HepG2 (cell line): ENCODE measurements around the gene ZNF740. TPM values are rescaled to one million over a fixed set of nuclear protein-coding genes. Genes with fewer than 3 reads are reported as not detected.
A peak's percentile ranks its signal among the peaks of the same experiment; 100 is the strongest.

Source experiments
- ATAC-seq: fragments of 200-7000 bp; cut with Tn5 transposase; 3 replicates; pipeline ENCODE4 v1.9.1; 2020; ENCODE audit warnings: mild to moderate bottlenecking, moderate library complexity
- BruUV-seq: library from RNA; stranded (reverse); fragments of 400-500 nt; replicated peaks from 2 replicates; lab custom pipeline; 2021; lab: Mats Ljungman, UMichigan
- CTCF ChIA-PET: fragments of 300-600 bp; formaldehyde crosslinking; extraction: SDS; loops from one replicate; lab custom pipeline; 2021; ENCODE audit warnings: low total read pairs, inconsistent platforms, low intra/inter-chr PET ratio; lab: Yijun Ruan, JAX
- POLR2A ChIA-PET: fragments of 350-600 bp; sonication (Branson Sonifier 250); formaldehyde crosslinking; loops from one replicate; lab custom pipeline; 2020; ENCODE audit warnings: antibody characterized with exemption, inconsistent platforms; lab: Yijun Ruan, JAX
- DNase-seq: peaks from one replicate; pipeline ENCODE4 v3.0.0-alpha.2; 2015; ENCODE audit warnings: low spot score
- FAIRE-seq: peaks from 3 replicates; lab custom pipeline; 2011; peaks lifted over from hg19 to GRCh38; lab: Jason Lieb, UNC
- H2AFZ ChIP-seq: one replicate; pipeline ENCODE4 v1.6.1; 2011; ENCODE audit warnings: low read length, inconsistent platforms
- H3K27ac ChIP-seq: fragments of 300-600 bp; 3 replicates; pipeline ENCODE4 v1.8.0; 2011; ENCODE audit warnings: mixed run types, mild to moderate bottlenecking, mixed read lengths, low read length, inconsistent platforms; ENCODE audit not compliant: insufficient read depth; ENCODE audit errors: extremely low read length
- H3K27me3 ChIP-seq, 2 experiments: fragments of 200-600 bp in 1 of 2; 2 replicates in 1 of 2; 3 replicates in 1 of 2; pipeline versions ENCODE4 v1.6.0 to v1.8.0; 2011; ENCODE audit warnings: low read length in 2 of 2, mild to moderate bottlenecking in 2 of 2, moderate library complexity in 2 of 2, inconsistent platforms in 1 of 2; ENCODE audit not compliant: insufficient read depth in 2 of 2, control insufficient read depth in 1 of 2
- H3K36me3 ChIP-seq, 2 experiments: fragments of 200-600 bp in 1 of 2; replicated peaks in 1 of 2; 2 replicates in 1 of 2; 3 replicates in 1 of 2; pipeline versions ENCODE4 v1.5.1 to v1.8.0; 2011; ENCODE audit warnings: low read length in 2 of 2, inconsistent platforms in 1 of 2; ENCODE audit not compliant: insufficient read depth in 2 of 2, control insufficient read depth in 1 of 2
- H3K4me1 ChIP-seq: 2 replicates; pipeline ENCODE4 v1.5.1; 2012; ENCODE audit warnings: low read length, inconsistent platforms; ENCODE audit not compliant: insufficient read depth
- H3K4me2 ChIP-seq: 2 replicates; pipeline ENCODE4 v1.6.0; 2011; ENCODE audit warnings: low read depth, low read length, inconsistent platforms
- H3K4me3 ChIP-seq, 3 experiments: fragments of 200-600 bp in 1 of 3; sonication (generic), shearing (Covaris generic) in 1 of 3; replicated peaks in 1 of 3; 2 replicates each; pipeline ENCODE4 v1.5.1; 2011 to 2016; ENCODE audit warnings: low read length in 3 of 3, inconsistent platforms in 2 of 3, low read depth in 2 of 3, mild to moderate bottlenecking in 2 of 3, control low read depth in 1 of 3, mixed read lengths in 1 of 3; ENCODE audit not compliant: insufficient read depth in 1 of 3
- H3K79me2 ChIP-seq: one replicate; pipeline ENCODE4 v1.6.1; 2011; ENCODE audit warnings: low read length, inconsistent platforms; ENCODE audit not compliant: insufficient read depth
- H3K9ac ChIP-seq: 2 replicates; pipeline ENCODE4 v1.6.0; 2011; ENCODE audit warnings: mild to moderate bottlenecking, low read depth, low read length, inconsistent platforms; ENCODE audit not compliant: insufficient read depth
- H3K9me3 ChIP-seq: 2 replicates; pipeline ENCODE4 v1.5.1; 2012; ENCODE audit warnings: mild to moderate bottlenecking, low read length
- H4K20me1 ChIP-seq: 2 replicates; pipeline ENCODE4 v1.6.0; 2011; ENCODE audit warnings: inconsistent platforms, mild to moderate bottlenecking, low read length, moderate library complexity; ENCODE audit not compliant: insufficient read depth
- CHD2 ChIP-seq: IDR thresholded peaks from 2 replicates; pipeline ENCODE4 v1.6.1; 2011; ENCODE audit warnings: low read depth, low read length, improper control_type of control experiment
- GATAD2A ChIP-seq: IDR thresholded peaks from 2 replicates; pipeline ENCODE4 v1.6.1; 2016
- HNRNPL ChIP-seq: fragments of 200-400 bp; formaldehyde crosslinking; IDR thresholded peaks from 2 replicates; pipeline ENCODE4 v1.6.1; 2017; ENCODE audit warnings: mild to moderate bottlenecking, low read depth, low read length
- IRF1 ChIP-seq: sonication (generic); formaldehyde crosslinking; IDR thresholded peaks from 2 replicates; pipeline ENCODE4 v1.4.0; 2020; ENCODE audit warnings: low read depth, mild to moderate bottlenecking, missing genetic modification reagents
- U2AF2 ChIP-seq: fragments of 200-400 bp; formaldehyde crosslinking; IDR thresholded peaks from 2 replicates; pipeline ENCODE4 v1.6.1; 2017; ENCODE audit warnings: low read depth, mild to moderate bottlenecking, low read length
- ZNF281 ChIP-seq: sonication (generic); formaldehyde crosslinking; IDR thresholded peaks from 2 replicates; pipeline ENCODE4 v1.4.0; 2020; ENCODE audit warnings: missing genetic modification reagents, borderline replicate concordance
- ZNF3 ChIP-seq: IDR thresholded peaks from 2 replicates; pipeline ENCODE4 v1.7.0; 2017; ENCODE audit warnings: inconsistent platforms
- ZNF33A ChIP-seq: sonication (generic); formaldehyde crosslinking; IDR thresholded peaks from 2 replicates; pipeline ENCODE4 v1.5.1; 2020; ENCODE audit warnings: missing genetic modification reagents, mild to moderate bottlenecking, moderate library complexity, borderline replicate concordance
- ZNF816 ChIP-seq: sonication (generic); formaldehyde crosslinking; IDR thresholded peaks from 2 replicates; pipeline ENCODE4 v1.8.0; 2022; ENCODE audit warnings: missing genetic modification reagents, mild to moderate bottlenecking, borderline replicate concordance
- WGBS: methylation state at CpG from one replicate; pipeline ENCODE4 v1.1.6; 2017; ENCODE audit warnings: low lambda C conversion rate; 5-methylcytosine and 5-hydroxymethylcytosine counted together
- in situ Hi-C: cut with HindIII; loops from 2 replicates; pipeline ENCODE4 v1.10.0; 2017; ENCODE audit warnings: low pct_unique_long_range_greater_than_20kb; ENCODE audit not compliant: extremely low pct_ligation_motif_present
- intact Hi-C: fragments of 100-400 bp; cut with micrococcal nuclease; formaldehyde crosslinking; loops from one replicate; pipeline ENCODE4 v1.10.0; 2022; ENCODE audit not compliant: unreplicated experiment
- polyA plus RNA-seq, 8 experiments: library from polyadenylated mRNA; depleted of rRNA in 3 of 8; stranded (reverse) in 7 of 8; unstranded in 1 of 8; fragments of >200 nt; fragmentation: Illumina TruSeq in 4 of 8; extraction: Trizol in 4 of 8; gene quantifications; 2 replicates each; pipeline versions ENCODE4 v1.2.1 to v1.2.3, GENCODE V29; 2011 to 2016; ENCODE audit warnings: low read depth in 4 of 8, missing spikeins in 1 of 8, mixed read lengths in 1 of 8; ENCODE audit not compliant: insufficient read depth in 1 of 8
- total RNA-seq, 5 experiments: library from RNA; depleted of rRNA; stranded (reverse); fragments of >200 nt; fragmentation: Illumina TruSeq; extraction: Trizol; gene quantifications; 2 replicates each; pipeline ENCODE4 v1.2.3, GENCODE V29; 2016; ENCODE audit warnings: low read depth in 1 of 5

ZNF740 gene
- total and polyA plus RNA-seq, 2 of the 13 experiments (the other 11 are each of a cell fraction or from before 2014, with no cell fraction given), result 16.9 to 19.0 TPM

DNA sequence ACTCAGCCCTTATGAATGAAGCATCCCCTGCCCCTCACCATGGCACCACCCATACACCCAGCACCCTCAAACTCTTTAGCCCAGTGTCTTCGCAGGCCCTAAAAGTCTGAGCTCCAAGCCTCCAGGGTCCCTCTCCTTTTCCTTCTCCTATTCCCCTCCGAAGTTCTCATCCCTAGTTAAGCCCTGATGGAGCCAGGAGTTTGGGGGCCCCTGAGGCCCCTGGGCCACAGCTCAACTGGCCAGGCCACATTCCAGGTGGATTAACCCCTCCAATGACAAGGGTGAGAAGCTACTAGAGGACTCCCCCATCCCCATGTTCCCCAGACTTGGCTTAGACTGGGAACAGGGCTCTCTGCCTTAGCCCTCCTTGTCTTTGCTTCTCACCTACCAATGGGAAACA is 48.9 kb downstream of the ZNF740 start (continued):
- TF ChIP-seq ZNF33A (CRISPR knock-in tag), result no peak
- no peak for TF ChIP-seq CHD2
- no peak for TF ChIP-seq U2AF2
- TF ChIP-seq IRF1 (CRISPR knock-in tag), result no peak
- no peak for TF ChIP-seq ZNF816 (CRISPR knock-in tag)
- no peak for TF ChIP-seq ZNF281 (CRISPR knock-in tag)
- TF ChIP-seq ZNF3 (CRISPR knock-in tag), result no peak

GRCh38 chr12:53230108-53230845 is 49.8 kb downstream of the ZNF740 start:
- no peak overlapping the region for H3K27ac ChIP-seq
- ATAC-seq (no peak), FAIRE-seq (no peak), DNase-seq (no peak)
- peak; percentile 98 for TF ChIP-seq HNRNPL
- no peak for TF ChIP-seq GATAD2A (CRISPR knock-in tag)
- no peak overlapping the region for H3K4me2 ChIP-seq
- H3K9ac ChIP-seq, result no peak overlapping the region
- H3K4me3 ChIP-seq, result no peak overlapping the region
- in situ Hi-C loops, result no loop called here
- peaks cover 41% of the 10 kb centered on the region for H3K4me1 ChIP-seq
- intact Hi-C loops, result no loop called here
- H3K36me3 ChIP-seq, result no peaks in the 10 kb centered on the region
- WGBS, result 19% methylated on average over 8 of the region's 10 CpGs
- no peak overlapping the region for H2AFZ ChIP-seq
- peaks cover 10 to 52% of the 10 kb centered on the region in 2 experiments for H3K27me3 ChIP-seq
- no peaks in the 10 kb centered on the region for H4K20me1 ChIP-seq
- CTCF ChIA-PET, result no interaction called here
- POLR2A ChIA-PET, result interaction anchor here (2.5 kb wide), 1 partner anchor 10 kb away, joined by 7 read pairs; no protein-coding TSS in a partner anchor
- H3K9me3 ChIP-seq, result no peaks in the 10 kb centered on the region
- no TSS peak for BruUV-seq
- H3K79me2 ChIP-seq, result no peaks in the 10 kb centered on the region
